ENCODE data around the gene SPANXD. TPM values are rescaled to one million over a fixed set of nuclear protein-coding genes. Genes with fewer than 3 reads are reported as not detected.
"Not testable (repeated sequence)": the region's sequence is repeated elsewhere in the genome, so short reads cannot be mapped to it uniquely, and the experiment has no call there.

SPANXD gene
- total RNA-seq (ENCODE audit: unreplicated experiment): not detected
- long read RNA-seq: 0 reads

GRCh38 chrX:141698639-141699038 is at the start of gene SPANXD:
TSS of gene SPANXD (minus strand) at chrX:141698739. CDS start at chrX:141698405, 334 bp downstream.
- not testable (repeated sequence) for H3K27me3 Mint-ChIP-seq (ENCODE audit: unreplicated experiment); H3K36me3 Mint-ChIP-seq (ENCODE audit: unreplicated experiment); H3K4me3 Mint-ChIP-seq (ENCODE audit: unreplicated experiment); H3K9me3 Mint-ChIP-seq (ENCODE audit: unreplicated experiment); DNase-seq; H3K27ac Mint-ChIP-seq (ENCODE audit: unreplicated experiment); H3K4me1 Mint-ChIP-seq (ENCODE audit: low read depth, unreplicated experiment)

GRCh38 chrX:141742666-141743065 is 44.1 kb upstream of the SPANXD start:
- Mint-ChIP-seq H3K4me3 (ENCODE audit: unreplicated experiment) (no peak overlapping the region), H3K27ac (ENCODE audit: unreplicated experiment) (no peak overlapping the region), H3K36me3 (ENCODE audit: unreplicated experiment) (no peaks in the 10 kb centered on the region), H3K9me3 (ENCODE audit: unreplicated experiment) (no peaks in the 10 kb centered on the region), H3K27me3 (ENCODE audit: unreplicated experiment) (no peaks in the 10 kb centered on the region), H3K4me1 (ENCODE audit: low read depth, unreplicated experiment) (no peaks in the 10 kb centered on the region)
- no peak for DNase-seq
- no peak for TF ChIP-seq CTCF (IDR thresholded peaks at IDR 0.05; ENCODE audit: partially characterized antibody, unreplicated experiment)

- Mint-ChIP-seq H3K27ac (ENCODE audit: unreplicated experiment) (no peak overlapping the region), H3K9me3 (ENCODE audit: unreplicated experiment) (no peaks in the 10 kb centered on the region), H3K27me3 (ENCODE audit: unreplicated experiment) (no peaks in the 10 kb centered on the region), H3K36me3 (ENCODE audit: unreplicated experiment) (no peaks in the 10 kb centered on the region), H3K4me1 (ENCODE audit: low read depth, unreplicated experiment) (no peaks in the 10 kb centered on the region), H3K4me3 (ENCODE audit: unreplicated experiment) (no peak overlapping the region)
- no peak for TF ChIP-seq CTCF (IDR thresholded peaks at IDR 0.05; ENCODE audit: partially characterized antibody, unreplicated experiment)
- DNase-seq: no peak
Measured at GRCh38 chrX:141736656-141737055, 38.1 kb upstream of the SPANXD start.

- DNase-seq: no peak
- Mint-ChIP-seq H3K4me1 (ENCODE audit: low read depth, unreplicated experiment) (no peaks in the 10 kb centered on the region), H3K36me3 (ENCODE audit: unreplicated experiment) (no peaks in the 10 kb centered on the region), H3K4me3 (ENCODE audit: unreplicated experiment) (no peak overlapping the region), H3K9me3 (ENCODE audit: unreplicated experiment) (no peaks in the 10 kb centered on the region), H3K27ac (ENCODE audit: unreplicated experiment) (no peak overlapping the region), H3K27me3 (ENCODE audit: unreplicated experiment) (no peaks in the 10 kb centered on the region)
- no peak for TF ChIP-seq CTCF (IDR thresholded peaks at IDR 0.05; ENCODE audit: partially characterized antibody, unreplicated experiment)
Measured at GRCh38 chrX:141733371-141733770, 34.8 kb upstream of the SPANXD start.

GRCh38 chrX:141732031-141732430 is 33.5 kb upstream of the SPANXD start:
- H3K27me3 Mint-ChIP-seq (ENCODE audit: unreplicated experiment): no peaks in the 10 kb centered on the region

More at GRCh38 chrX:141732031-141732430, 33.5 kb upstream of the SPANXD start:
- Mint-ChIP-seq H3K36me3 (ENCODE audit: unreplicated experiment) (no peaks in the 10 kb centered on the region), H3K27ac (ENCODE audit: unreplicated experiment) (no peak overlapping the region), H3K4me3 (ENCODE audit: unreplicated experiment) (no peak overlapping the region), H3K9me3 (ENCODE audit: unreplicated experiment) (no peaks in the 10 kb centered on the region), H3K4me1 (ENCODE audit: low read depth, unreplicated experiment) (no peaks in the 10 kb centered on the region)
- no peak for TF ChIP-seq CTCF (IDR thresholded peaks at IDR 0.05; ENCODE audit: partially characterized antibody, unreplicated experiment)
- no peak for DNase-seq

All from glutamatergic neuron (in vitro differentiated cells).